Epithelial cell of proximal tubule (primary cell): ENCODE measurements around the gene TSHZ3. TPM values are rescaled to one million over a fixed set of nuclear protein-coding genes. Genes with fewer than 3 reads are reported as not detected.

Experiments used
- DNase-seq: peaks from one replicate; pipeline ENCODE4 v3.0.0-alpha.2; 2011; ENCODE audit warnings: low read depth
- H3K4me3 ChIP-seq: 2 replicates; pipeline ENCODE4 v1.5.1; 2011; ENCODE audit warnings: low read depth, mild to moderate bottlenecking, low read length
- CTCF ChIP-seq: conservative IDR thresholded peaks from 2 replicates; pipeline ENCODE4 v1.5.1; 2012; ENCODE audit warnings: low read depth, mild to moderate bottlenecking, low read length
- total RNA-seq: library from RNA; depleted of rRNA; stranded (reverse); fragments of >200 nt; gene quantifications from 2 replicates; pipeline ENCODE4 v1.2.3, GENCODE V29; 2015

Gene TSHZ3
- total RNA-seq, 1 donor from 2014 or later = 0.12 TPM

GRCh38 chr19:31289976-31290375 lies 59.3 kb downstream of the TSHZ3 start:
- TF ChIP-seq CTCF = no peak
- no peak for DNase-seq
- H3K4me3 ChIP-seq = no peak overlapping the region

DNA sequence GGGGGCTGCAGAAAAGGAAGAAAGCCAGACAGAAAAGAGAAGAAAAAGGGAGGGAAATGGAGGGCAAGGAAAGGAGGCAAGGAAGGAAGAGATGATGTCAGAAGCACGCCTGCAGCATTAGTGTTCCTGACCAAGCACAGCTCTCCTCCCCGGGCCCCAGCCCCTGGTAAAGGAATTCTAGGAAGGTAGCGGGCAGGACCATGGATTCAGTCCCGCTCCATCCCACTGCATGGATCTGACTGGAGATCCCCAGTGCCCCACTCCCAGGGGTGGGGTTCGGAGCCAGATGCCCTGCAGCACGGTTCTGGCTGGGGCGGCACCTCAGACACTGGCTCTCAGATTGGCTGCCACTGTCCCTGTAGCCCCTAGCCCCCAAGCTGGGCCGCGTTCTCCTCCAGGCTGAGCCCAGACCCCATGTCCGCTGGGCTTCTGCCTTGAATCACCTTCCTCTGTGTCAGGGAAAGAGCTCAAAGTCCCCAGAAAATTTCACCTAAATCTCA lies 59.8 kb downstream of the TSHZ3 start:
- no peak for TF ChIP-seq CTCF
- no peak overlapping the region for H3K4me3 ChIP-seq
- no peak for DNase-seq

DNA sequence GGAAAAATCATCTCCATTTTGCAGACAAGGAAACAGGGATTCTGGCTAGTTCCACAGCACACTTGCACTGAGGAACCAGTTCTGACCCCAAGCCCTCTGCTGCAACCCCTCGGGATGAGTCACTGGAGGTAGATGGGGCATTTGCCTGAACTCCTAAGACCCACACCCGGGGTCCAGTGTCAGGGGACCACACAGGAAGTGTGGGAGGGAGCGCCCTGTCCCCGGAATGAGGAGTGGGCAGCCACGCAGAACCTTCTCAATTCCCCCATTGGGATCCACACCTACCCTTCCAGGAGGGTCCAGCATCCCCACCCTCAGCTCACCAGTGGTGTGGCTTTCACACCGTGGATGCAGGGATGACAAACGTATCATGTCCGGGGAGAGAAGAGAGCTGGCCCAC lies 62.7 kb downstream of the TSHZ3 start:
- H3K4me3 ChIP-seq = no peak overlapping the region
- no peak for TF ChIP-seq CTCF
- no peak for DNase-seq

GRCh38 chr19:31285744-31286143 lies 63.5 kb downstream of the TSHZ3 start:
- H3K4me3 ChIP-seq = peak overlapping the region; percentile 40
- no peak for DNase-seq
- no peak for TF ChIP-seq CTCF

DNA sequence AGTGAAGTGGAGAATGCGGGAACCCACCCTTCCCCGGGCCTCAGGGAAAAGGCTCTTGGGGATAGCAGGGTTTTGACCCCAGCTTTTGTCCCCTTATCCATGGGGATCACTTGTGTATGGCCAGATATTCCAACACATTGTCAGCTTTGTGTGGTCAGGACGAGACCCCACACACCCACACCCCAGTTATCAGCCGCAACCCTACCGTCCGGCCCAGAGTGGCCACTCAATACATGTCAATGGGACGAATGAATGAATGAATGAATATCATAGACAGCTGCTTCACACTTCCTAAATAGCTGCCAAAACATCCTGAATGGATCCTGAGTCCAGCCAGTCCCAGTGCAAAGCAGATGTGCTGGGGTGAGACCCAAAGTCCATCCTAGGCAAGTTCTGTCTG lies 64.6 kb downstream of the TSHZ3 start:
- no peak for DNase-seq
- H3K4me3 ChIP-seq = no peak overlapping the region
- TF ChIP-seq CTCF = no peak

- DNase-seq = no peak
- no peak overlapping the region for H3K4me3 ChIP-seq
- no peak for TF ChIP-seq CTCF
Measured at GRCh38 chr19:31283701-31284100, 65.5 kb downstream of the TSHZ3 start.

- no peak for TF ChIP-seq CTCF
- H3K4me3 ChIP-seq = no peak overlapping the region
- DNase-seq = no peak
Measured at GRCh38 chr19:31282346-31282745, 66.9 kb downstream of the TSHZ3 start.
